ENCODE data around the gene ANKRD55. TPM values are rescaled to one million over a fixed set of nuclear protein-coding genes. Genes with fewer than 3 reads are reported as not detected.
A peak's percentile ranks its signal among the peaks of the same experiment; 100 is the strongest.

ANKRD55 gene
- total and polyA plus RNA-seq, 9 of the 15 experiments (the other 6 are each of a cell fraction or from before 2014, with no cell fraction given), result 3.4 to 10.6 (median 6.5) TPM

DNA sequence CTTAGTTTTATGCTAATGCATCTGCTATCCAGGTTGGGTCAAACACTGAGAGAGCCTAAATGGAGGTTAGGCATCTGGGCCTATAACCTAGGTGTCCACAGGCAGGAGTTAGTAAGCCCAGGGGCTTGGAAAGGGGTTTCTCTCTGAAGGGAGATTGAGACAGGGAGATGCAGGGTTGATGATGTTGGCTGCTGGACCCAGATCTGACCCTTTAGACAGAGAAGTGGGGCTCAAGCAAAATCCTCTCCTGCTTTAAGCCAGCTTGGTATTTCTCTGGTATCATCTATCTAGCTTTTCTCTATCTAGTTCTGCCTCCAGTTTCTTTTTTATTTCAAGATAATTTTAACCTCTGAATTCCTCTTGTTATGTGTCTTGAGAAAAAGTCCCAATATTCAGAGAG lies 18.3 kb upstream of the ANKRD55 start:
- Histone ChIP-seq H3K9me3 (replicated peaks; ENCODE audit: control insufficient read depth, insufficient read depth, low read depth, low read length) (peaks cover 3% of the 10 kb centered on the region; the same call in 1 of the 2 replicates), H4K20me1 (replicated peaks; ENCODE audit: control insufficient read depth, insufficient read depth, low read length) (no peaks in the 10 kb centered on the region), H3K4me2 (ENCODE audit: insufficient read depth, low read length) (peak overlapping the region; percentile 22), H3K4me1 (replicated peaks in 1 of 2; ENCODE audit: control insufficient read depth in 2 of 2, insufficient read depth in 2 of 2, low read length in 2 of 2) (peaks cover 0 to 30% of the 10 kb centered on the region in 2 experiments; a peak in 4 of 5 replicates), H3K79me2 (ENCODE audit: control insufficient read depth, insufficient read depth, low read length) (no peaks in the 10 kb centered on the region), H3K27me3 (ENCODE audit: control insufficient read depth in 2 of 2, insufficient read depth in 2 of 2, low read length in 2 of 2) (no peaks in the 10 kb centered on the region), H3K9ac (ENCODE audit: insufficient read depth in 1 of 2, low read depth in 2 of 2, low read length in 2 of 2) (peak overlapping the region in 1 of 2 experiments; percentile 38; a peak in 2 of 4 replicates), H2AFZ (ENCODE audit: low read depth, low read length) (peak overlapping the region; percentile 84), H3K4me3 (no peak overlapping the region), H3K36me3 (ENCODE audit: control insufficient read depth, insufficient read depth, low read length) (no peaks in the 10 kb centered on the region), H3K27ac (ENCODE audit: extremely low read depth, low read depth, low read length) (peak overlapping the region; percentile 80), H3K9me1 (ENCODE audit: control insufficient read depth, insufficient read depth, low read length) (no peaks in the 10 kb centered on the region)
- ChIA-PET CTCF (ENCODE audit: low intra/inter-chr PET ratio) (no interaction called here), POLR2A (interaction anchor here (0.6 kb wide), 1 partner anchor 12 kb away, joined by 5 read pairs; no protein-coding TSS in a partner anchor)
- DNase-seq (ENCODE audit: extremely low read depth in 1 of 4, low spot score in 3 of 4) (peak in 3 of 4 experiments; percentile 19 to 24 (median 21)), FAIRE-seq (no peak), ATAC-seq (peak; percentile 64)
- no peak for TF ChIP-seq HNRNPLL (IDR thresholded peaks at IDR 0.05; ENCODE audit: low read depth, low read length, poor library complexity, severe bottlenecking)
- TF ChIP-seq RAD21 (CRISPR knock-in tag; conservative IDR thresholded peaks at IDR 0.05 in 1 of 2, IDR thresholded peaks at IDR 0.05 in 1 of 2), result no peak
- no peak for TF ChIP-seq RBM34 (IDR thresholded peaks at IDR 0.05; ENCODE audit: borderline replicate concordance, insufficient read depth, low read length)
- TF ChIP-seq, protein P1, sequence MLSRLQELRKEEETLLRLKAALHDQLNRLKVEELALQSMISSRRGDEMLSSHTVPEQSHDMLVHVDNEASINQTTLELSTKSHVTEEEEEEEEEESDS (CRISPR knock-in tag; IDR thresholded peaks at IDR 0.05), result no peak
- no peak for TF ChIP-seq ETS2 (tag; IDR thresholded peaks at IDR 0.05; ENCODE audit: borderline replicate concordance, poor library complexity, severe bottlenecking)
- TF ChIP-seq BRF1 (IDR thresholded peaks at IDR 0.05; ENCODE audit: borderline replicate concordance, extremely low read depth, insufficient read length), result no peak
- TF ChIP-seq, protein P2, sequence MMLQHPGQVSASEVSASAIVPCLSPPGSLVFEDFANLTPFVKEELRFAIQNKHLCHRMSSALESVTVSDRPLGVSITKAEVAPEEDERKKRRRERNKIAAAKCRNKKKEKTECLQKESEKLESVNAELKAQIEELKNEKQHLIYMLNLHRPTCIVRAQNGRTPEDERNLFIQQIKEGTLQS (IDR thresholded peaks at IDR 0.05), result no peak
- TF ChIP-seq, protein P2 (CRISPR knock-in tag; conservative IDR thresholded peaks at IDR 0.05), result no peak
- TF ChIP-seq ZEB2 (IDR thresholded peaks at IDR 0.05), result no peak
- TF ChIP-seq, protein P3, sequence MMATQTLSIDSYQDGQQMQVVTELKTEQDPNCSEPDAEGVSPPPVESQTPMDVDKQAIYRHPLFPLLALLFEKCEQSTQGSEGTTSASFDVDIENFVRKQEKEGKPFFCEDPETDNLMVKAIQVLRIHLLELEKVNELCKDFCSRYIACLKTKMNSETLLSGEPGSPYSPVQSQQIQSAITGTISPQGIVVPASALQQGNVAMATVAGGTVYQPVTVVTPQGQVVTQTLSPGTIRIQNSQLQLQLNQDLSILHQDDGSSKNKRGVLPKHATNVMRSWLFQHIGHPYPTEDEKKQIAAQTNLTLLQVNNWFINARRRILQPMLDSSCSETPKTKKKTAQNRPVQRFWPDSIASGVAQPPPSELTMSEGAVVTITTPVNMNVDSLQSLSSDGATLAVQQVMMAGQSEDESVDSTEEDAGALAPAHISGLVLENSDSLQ (IDR thresholded peaks at IDR 0.05), result no peak
- TF ChIP-seq ELF2 (CRISPR knock-in tag; IDR thresholded peaks at IDR 0.05), result no peak
- TF ChIP-seq HMGN3 (IDR thresholded peaks at IDR 0.05; ENCODE audit: borderline replicate concordance, extremely low read depth, insufficient read length, low read depth, low read length), result no peak
- no peak for TF ChIP-seq HLTF (IDR thresholded peaks at IDR 0.05)
- no peak for TF ChIP-seq SP2 (IDR thresholded peaks at IDR 0.05; ENCODE audit: extremely low read depth, low read depth, low read length, poor library complexity, severe bottlenecking)
- TF ChIP-seq NRF1 (conservative IDR thresholded peaks at IDR 0.05 in 1 of 2, IDR thresholded peaks at IDR 0.05 in 1 of 2), result no peak
- TF ChIP-seq, protein P4, sequence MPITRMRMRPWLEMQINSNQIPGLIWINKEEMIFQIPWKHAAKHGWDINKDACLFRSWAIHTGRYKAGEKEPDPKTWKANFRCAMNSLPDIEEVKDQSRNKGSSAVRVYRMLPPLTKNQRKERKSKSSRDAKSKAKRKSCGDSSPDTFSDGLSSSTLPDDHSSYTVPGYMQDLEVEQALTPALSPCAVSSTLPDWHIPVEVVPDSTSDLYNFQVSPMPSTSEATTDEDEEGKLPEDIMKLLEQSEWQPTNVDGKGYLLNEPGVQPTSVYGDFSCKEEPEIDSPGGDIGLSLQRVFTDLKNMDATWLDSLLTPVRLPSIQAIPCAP (CRISPR knock-in tag; IDR thresholded peaks at IDR 0.05; ENCODE audit: borderline replicate concordance), result no peak
- TF ChIP-seq MYNN (IDR thresholded peaks at IDR 0.05), result no peak
- no peak for TF ChIP-seq MYNN (CRISPR knock-in tag; IDR thresholded peaks at IDR 0.05)
- no peak for TF ChIP-seq ZNF431 (CRISPR knock-in tag; IDR thresholded peaks at IDR 0.05)
- TF ChIP-seq THRAP3 (IDR thresholded peaks at IDR 0.05; ENCODE audit: borderline replicate concordance), result no peak
- BruUV-seq (replicated peaks), result no TSS peak
- intact Hi-C loops (cut with micrococcal nuclease) (no loop called here), in situ Hi-C loops (cut with MboI) (no loop called here)

Data from K562 (cell line).